Hypothalamus (tissue), 51 donors: ENCODE results near the gene KCNC1.

Source experiments
- DNase-seq, 51 donors: peaks; one replicate each; lab custom pipeline; 2025; lab: John Stamatoyannopoulos, UW

Gene KCNC1

DNA sequence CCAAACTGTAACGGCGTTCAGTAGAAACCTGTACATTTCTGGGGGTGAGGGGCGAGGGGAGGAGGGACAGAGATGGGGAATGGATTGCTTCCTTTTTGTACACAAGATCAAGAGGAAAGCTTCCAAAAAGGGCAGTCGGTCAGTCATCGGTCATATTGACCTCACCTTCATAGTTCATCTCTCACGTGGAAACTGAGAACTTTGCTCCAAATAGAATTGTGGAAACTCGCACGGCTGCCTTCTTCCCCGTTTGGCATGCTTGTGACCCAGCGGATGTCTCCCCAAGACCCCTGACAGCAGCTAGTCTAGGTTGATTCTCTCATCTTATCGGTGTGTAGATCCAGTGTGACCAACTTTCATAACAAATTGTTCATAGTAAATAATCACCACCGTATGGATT lies 47.6 kb downstream of the KCNC1 start:
- DNase-seq, result no peak

DNA sequence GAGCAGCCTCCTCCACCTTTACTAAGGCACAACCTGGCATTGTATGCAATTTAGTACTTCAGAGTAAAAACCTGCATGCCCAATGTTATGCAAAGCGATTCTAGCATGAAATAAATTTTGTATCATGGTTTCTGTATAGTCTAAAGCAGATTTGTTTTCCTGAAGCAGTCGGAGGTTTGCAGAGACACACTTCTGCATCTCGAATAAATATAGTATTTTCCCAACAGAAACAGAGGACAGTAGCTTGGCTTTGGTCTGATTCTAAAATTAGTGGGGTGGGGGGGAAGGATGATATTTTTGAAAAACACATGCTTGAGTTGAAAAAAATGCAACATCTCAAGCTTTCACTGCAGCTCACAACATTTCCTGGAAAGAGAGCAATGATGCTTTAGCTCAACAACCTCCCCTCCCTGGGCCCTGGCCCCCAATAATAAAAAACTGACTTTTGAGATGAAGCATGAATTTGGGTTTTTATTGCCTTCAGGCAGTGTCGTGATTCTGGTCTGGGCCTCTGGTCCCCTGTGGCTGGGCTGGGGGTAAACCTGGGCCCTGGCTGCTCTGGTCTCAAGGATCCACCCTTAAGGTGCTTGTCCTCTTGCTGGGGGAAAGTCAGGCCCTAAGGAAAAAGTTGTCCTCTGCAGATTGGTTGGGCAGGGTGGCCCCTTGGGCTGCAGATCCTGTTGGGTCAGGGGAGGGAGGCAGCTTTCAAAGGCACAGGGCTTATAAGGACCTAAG lies 48.2 kb downstream of the KCNC1 start:
- no peak for DNase-seq

DNA sequence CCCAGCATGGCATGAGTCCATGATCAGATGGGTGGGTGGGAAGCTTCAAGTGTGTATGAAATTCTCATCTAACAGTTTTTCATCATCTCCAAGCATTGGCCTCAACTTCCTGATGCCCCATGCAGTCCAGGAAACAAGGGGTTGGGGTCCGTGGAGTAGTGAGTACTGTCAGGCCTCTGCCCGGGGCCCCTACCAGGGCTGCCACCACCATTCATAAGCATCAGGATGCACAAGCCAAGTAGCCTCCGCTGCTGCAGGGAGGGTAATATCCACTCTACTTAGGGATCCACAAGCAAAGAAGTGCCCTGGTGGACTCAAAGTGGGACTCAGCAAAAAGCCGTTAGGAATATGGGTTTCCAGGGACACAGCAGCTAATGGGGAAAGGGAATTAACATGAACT lies 49.3 kb downstream of the KCNC1 start:
- DNase-seq, result no peak

GRCh38 chr11:17786824-17787525 lies 52.4 kb downstream of the KCNC1 start:
- DNase-seq, result no peak

DNA sequence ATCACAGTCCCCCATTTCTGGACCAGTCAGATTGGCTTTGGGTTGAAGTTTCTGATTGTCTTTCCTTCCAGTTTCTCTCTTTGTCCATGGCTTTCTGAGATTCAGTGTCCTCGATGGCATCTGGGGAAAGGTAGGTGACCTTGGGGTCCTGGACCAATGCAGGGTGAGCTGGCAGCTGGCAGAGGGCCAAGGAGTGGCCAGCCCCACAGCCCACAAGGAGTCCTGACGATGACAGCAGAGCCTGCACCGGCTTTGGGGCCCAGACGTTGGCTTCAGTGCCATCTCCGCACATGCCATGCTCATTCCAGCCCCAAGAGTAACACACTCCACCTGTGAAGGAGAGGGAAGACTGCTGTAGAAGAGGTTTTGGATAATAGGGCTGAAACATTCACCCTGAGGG lies 53.5 kb downstream of the KCNC1 start:
- DNase-seq, result no peak

GRCh38 chr11:17790453-17790852 lies 55.9 kb downstream of the KCNC1 start:
- no peak for DNase-seq

GRCh38 chr11:17791144-17791543 lies 56.6 kb downstream of the KCNC1 start:
- no peak for DNase-seq

DNA sequence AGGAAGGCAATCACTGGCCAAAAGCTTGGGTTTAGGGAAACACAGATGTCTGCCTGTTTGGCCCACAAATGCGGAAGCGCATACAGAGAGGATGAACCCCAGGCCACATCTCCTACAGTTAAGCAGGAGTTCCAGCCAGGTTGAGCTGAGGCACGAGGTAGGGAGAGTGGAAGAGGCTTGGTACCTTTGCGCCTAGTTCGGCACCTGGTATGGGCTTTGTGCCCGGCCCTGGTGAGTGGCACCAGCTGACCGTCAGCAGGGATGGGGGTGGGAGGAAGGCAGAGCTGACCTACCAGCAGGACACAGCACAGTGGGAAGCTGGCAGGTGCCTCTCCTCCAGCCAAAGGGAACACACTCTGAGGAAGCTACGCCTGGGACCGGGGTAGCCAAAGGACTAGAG lies 57.6 kb downstream of the KCNC1 start:
- no peak for DNase-seq

DNA sequence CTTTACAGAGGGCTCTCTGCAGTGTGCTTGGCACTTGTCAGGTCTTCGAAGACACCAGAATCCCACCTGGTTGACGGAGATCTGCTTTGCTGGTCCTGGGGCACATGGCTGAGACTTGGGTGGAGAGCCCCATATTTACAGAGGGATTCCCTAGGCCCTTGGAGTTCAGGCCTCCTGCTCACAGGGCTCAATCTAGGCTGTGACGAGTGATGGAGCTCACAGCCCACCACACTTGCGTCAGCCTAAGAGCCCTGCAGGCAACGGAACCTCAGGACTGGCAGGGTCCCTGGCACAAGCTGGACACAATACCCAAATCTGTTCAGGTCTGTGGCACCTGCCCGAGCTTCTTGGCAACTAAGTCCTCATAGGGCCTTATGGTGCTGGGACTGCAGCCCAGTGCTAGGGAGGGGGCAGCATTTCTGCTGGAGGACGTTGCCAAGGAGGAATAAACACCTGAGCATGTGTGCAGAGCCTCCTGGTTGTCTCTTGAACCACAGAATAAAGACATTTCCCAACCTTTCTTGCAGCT lies 59.1 kb downstream of the KCNC1 start:
- no peak for DNase-seq

DNA sequence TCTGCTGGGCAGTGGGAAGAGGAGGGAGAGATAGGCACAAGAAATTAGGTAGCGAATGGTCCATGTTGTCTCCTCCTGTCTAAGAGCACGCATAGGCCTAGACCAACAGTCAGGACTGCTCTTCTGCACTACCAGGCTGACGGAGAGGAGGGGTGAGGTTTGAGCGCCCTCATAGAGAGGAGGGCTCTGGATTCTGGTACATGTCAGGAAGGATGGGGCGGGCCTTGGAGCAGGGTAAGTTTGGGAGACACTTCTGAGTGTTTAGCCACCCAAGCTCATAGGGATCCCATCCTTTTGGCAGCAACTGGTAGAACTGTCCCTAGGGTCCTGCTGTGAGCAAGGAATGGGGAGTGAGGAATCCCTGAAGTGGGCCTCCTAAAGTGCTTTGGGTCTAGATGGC lies 60.4 kb downstream of the KCNC1 start:
- no peak for DNase-seq

DNA sequence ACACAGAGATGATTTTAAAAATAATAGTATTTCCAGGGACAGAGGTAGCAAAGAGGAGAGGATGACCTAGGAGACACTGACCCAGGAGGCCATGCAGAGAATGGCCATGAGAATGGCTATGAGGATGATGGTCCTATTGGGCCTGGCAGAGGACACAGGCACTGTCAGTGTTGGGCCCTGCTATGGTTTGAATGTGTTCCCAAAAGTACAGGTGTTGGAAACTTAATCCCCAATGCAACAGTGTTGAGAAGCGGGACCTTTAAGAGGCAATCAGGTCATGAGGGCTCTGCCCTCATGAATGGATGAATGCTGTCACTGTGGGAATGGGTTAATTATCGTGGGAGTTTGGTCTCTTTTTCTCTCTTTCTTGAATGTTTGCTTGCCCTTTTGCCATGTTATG lies 61.6 kb downstream of the KCNC1 start:
- DNase-seq, result no peak

- DNase-seq, result peak in 2 of 51 donors; percentile 6 to 22
Measured at GRCh38 chr11:17798253-17798652, 63.7 kb downstream of the KCNC1 start.

DNA sequence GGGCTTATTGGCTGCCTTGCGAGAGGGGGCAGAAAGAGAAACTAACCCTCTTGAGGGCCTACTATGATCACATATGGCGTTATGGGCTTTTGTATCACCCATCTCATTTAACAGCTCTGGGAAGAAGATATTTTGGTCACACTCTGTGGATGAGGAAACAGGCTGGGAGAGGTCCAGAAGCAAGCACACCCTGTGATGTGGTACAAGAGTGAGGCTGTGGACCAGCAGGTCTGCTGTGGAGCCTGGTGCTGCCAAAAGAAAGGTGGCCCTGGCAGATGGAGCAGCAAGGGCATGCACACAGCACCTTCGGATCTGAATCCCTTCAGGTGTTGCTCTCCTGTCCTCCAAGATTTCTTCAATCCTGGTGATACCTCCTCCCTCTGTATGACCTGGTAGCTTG lies 64.1 kb downstream of the KCNC1 start:
- no peak for DNase-seq

DNA sequence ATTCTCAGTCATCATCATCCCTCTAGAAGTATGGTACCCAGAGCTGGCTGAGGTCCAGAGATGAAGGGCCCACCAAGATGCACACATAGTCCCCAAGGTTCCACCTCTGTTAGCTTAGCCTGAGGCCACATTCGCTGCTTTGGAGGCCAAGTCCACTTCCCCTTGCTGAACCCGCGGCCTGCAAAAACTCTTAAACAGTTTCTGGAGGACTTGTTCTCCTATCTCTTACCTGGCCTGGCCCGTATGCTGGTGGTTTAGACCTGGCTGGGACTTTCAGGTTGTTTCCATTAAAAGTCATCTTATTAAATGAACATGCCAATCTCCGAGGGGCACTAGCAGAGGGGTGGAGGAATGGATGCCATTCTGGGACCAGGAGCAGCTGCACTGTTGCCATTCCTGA lies 64.6 kb downstream of the KCNC1 start:
- no peak for DNase-seq

- peak in 1 of 51 donors; percentile 11 for DNase-seq
Measured at GRCh38 chr11:17801166-17801565, 66.6 kb downstream of the KCNC1 start.

DNA sequence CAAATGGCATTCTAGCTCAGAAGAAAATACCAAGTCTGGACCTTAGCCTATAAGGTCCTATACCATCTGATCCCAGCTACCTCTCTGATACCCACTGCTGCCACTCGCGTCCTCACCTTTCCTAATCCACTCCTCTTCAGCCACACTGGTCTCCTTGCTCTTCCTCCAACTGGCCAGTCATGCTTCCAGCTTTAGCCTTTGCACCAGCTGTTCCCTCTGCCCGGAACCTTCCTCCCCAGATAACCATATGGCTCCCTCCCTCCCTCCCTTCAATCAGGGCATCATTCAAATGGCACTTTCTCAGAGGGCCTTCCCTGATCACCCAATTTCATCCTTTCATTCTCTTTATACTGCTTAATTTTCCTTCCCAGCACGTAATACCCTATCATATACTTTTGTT lies 67.9 kb downstream of the KCNC1 start:
- no peak for DNase-seq

- peak in 2 of 51 donors; percentile 8 to 46 for DNase-seq
Measured at GRCh38 chr11:17803754-17804334, 69.3 kb downstream of the KCNC1 start.

DNA sequence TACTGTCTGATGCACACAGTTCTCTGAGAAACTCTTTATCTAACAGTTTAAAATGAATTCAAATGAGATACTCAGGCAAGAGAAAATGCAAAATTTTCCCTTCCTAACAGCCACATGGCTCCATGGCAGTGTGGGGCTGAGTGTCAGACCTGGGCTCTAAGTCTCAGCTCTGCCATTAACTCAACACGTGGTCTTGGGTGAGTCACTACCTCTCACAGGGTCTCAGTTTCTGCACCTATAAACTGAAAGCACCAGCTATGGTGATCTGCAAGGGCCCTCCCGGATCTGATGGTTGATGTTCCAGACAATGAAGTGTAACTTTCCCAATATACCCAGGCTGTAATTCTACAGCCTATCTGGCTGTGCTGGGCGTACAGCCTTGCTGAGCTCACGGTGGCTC lies 70.5 kb downstream of the KCNC1 start:
- no peak for DNase-seq

DNA sequence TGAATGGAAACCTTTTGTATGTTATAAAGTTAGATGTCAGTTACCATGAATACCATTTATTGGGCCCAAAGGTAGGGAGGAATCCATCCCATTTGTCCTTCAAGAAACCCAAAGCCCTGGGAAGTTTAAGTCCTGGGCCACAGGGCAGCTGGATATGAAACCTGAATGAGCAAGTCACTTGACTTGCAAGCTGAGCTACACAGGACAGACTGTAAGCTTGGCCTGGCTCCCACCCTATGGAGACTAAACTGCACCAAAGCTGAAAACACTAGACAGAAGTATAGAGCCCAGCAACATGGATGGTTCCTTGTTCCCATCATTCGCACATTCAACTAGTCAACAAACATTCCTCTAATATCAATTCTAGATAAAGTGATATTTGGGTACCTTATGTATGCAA lies 71.3 kb downstream of the KCNC1 start:
- DNase-seq, result no peak

DNA sequence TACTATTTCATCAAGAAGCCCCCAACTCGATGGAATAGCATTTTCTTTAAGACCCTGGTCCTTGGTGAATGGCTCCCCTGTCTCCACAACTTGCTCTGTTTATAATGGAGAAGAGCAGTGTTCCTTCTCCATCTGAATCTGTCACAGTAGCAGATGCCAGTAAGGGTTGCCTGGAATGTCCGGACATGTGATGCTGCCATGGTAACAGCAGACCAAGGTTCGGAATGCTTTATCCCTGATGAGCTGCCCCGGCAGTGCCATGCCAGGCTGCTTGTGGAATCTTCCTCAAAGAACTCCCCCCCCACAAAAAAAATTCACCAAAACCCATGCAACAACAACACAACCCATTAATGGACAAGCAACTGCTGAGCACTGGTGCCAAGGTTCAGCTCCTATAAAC lies 72.5 kb downstream of the KCNC1 start:
- peak in 9 of 51 donors; percentile 13 to 43 (median 26) for DNase-seq

DNA sequence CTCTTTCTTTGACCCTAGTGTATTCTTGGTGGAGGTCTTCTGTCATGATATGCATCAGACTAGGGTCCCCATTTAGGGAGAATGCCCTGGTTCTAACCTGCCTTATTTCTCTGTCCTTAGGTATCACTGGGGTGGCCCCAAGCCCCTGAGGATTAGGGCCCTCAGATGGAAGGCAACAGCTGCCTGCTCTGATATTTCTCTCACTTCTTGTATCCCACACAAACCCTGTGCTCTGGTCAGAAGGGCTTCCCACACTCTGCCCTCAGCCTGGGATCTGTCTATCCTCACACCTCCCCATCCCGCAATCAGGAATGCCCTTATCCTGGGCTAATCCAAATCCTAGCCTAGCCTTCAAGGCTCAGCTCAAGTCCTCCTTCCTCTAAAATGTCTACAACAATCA lies 75.5 kb downstream of the KCNC1 start:
- DNase-seq, result no peak

GRCh38 chr11:17810746-17811145 lies 76.2 kb downstream of the KCNC1 start:
- peak in 1 of 51 donors; percentile 35 for DNase-seq
